ENCODE measurements around the gene VAV3. TPM values are rescaled to one million over a fixed set of nuclear protein-coding genes. Genes with fewer than 3 reads are reported as not detected.

VAV3 gene
- total RNA-seq, 4 donors from 2014 or later = 44.1 to 123 (median 111) TPM

DNA sequence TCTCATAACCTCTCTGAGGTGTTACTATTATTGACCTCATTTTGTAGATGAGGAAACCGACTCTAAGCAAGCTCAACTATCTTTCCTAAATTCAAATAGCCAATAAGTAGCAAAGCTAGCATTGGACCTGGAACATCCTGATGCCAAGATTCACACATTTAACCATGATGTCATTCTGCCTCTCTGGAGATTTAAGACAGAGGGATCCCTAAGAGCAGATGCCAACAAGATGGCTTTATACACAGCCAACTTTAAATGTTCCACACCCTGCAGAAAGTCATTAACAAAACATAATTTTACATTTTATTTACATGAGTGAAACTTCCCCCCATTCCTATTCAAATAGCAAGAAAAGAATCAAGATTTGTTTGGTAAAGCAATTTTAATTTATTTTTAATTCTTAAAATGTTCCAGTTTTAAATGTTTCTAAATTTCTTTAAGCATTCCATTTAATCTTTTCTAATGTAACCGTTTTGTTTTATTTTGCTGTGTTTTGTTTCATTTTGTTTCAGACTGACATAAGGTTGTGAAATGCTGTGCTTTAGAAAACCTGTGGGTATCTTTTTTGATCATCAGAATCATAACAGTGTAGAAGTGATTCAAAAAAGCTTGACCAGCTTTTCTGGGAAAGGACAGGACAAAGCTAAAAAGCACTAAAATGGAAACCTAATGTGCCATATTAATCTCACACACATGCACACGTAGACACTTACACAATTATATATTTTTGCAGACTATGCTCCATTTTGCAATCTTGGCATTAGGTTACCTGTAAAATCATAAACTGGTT, 7.6 kb upstream of the VAV3 start:
- DNase-seq = no peak
- intact Hi-C loops (cut with DNase I; ENCODE audit: low total_unique reads) (no loop called here), in situ Hi-C loops (cut with MboI; ENCODE audit: low pct_ligation_motif_present in 1 of 4, low pct_unique_long_range_greater_than_20kb in 1 of 4, low sequenced_read_pairs in 3 of 4) (no loop called here)
- Histone ChIP-seq H3K27ac (no peak overlapping the region), H3K4me1 (no peaks in the 10 kb centered on the region), H3K9me3 (no peaks in the 10 kb centered on the region), H3K27me3 (no peaks in the 10 kb centered on the region), H3K36me3 (no peaks in the 10 kb centered on the region), H3K4me3 (no peak overlapping the region)
- 46 to 47% methylated on average over 3 of the region's 3 CpGs for WGBS, 2 donors (ENCODE audit: low coverage in 1 of 2)
- TF ChIP-seq POLR2A (IDR thresholded peaks at IDR 0.05) (no peak), EP300 (IDR thresholded peaks at IDR 0.05; ENCODE audit: low read depth) (no peak), POLR2AphosphoS5 (IDR thresholded peaks at IDR 0.05) (no peak)
- TF ChIP-seq, protein P1, sequence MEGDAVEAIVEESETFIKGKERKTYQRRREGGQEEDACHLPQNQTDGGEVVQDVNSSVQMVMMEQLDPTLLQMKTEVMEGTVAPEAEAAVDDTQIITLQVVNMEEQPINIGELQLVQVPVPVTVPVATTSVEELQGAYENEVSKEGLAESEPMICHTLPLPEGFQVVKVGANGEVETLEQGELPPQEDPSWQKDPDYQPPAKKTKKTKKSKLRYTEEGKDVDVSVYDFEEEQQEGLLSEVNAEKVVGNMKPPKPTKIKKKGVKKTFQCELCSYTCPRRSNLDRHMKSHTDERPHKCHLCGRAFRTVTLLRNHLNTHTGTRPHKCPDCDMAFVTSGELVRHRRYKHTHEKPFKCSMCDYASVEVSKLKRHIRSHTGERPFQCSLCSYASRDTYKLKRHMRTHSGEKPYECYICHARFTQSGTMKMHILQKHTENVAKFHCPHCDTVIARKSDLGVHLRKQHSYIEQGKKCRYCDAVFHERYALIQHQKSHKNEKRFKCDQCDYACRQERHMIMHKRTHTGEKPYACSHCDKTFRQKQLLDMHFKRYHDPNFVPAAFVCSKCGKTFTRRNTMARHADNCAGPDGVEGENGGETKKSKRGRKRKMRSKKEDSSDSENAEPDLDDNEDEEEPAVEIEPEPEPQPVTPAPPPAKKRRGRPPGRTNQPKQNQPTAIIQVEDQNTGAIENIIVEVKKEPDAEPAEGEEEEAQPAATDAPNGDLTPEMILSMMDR (IDR thresholded peaks at IDR 0.05) = no peak

DNA sequence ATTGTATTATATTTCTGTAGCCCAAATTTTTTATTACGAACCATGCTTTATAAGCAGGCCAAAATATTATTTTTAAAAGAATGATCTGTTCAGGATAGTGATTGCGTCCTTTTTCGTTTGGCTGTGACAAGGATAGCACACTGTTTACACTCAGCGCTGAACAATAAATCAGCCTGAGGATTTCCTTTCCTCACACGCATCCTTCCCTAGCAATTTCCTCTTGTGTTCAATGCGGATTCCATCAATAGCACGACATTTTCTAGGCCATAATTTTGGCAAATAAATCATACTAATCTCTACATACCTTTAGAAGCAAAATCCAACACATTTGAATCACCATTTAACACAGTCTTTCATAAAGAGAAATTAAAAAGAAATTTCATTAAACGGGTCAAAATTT, 1.6 kb upstream of the VAV3 start:
- no peak for DNase-seq
- intact Hi-C loops (cut with DNase I; ENCODE audit: low total_unique reads) = no loop called here
- TF ChIP-seq EP300 (IDR thresholded peaks at IDR 0.05; ENCODE audit: low read depth) (no peak), POLR2A (IDR thresholded peaks at IDR 0.05) (no peak), POLR2AphosphoS5 (IDR thresholded peaks at IDR 0.05) (no peak)
- TF ChIP-seq, protein P1 (IDR thresholded peaks at IDR 0.05) = no peak
- peaks cover 0 to 14% (median 9%) of the 10 kb centered on the region in 4 donors for H3K4me1 ChIP-seq
- H3K27me3 ChIP-seq = peaks cover 47% of the 10 kb centered on the region
- H3K4me3 ChIP-seq = no peak overlapping the region
- H3K27ac ChIP-seq = no peak overlapping the region
- H3K36me3 ChIP-seq = no peaks in the 10 kb centered on the region
- H3K9me3 ChIP-seq = no peaks in the 10 kb centered on the region
- in situ Hi-C loops (cut with MboI; ENCODE audit: low pct_ligation_motif_present in 1 of 4, low pct_unique_long_range_greater_than_20kb in 1 of 4, low sequenced_read_pairs in 3 of 4) = no loop called here
- WGBS, 2 donors (ENCODE audit: low coverage in 1 of 2) = 87% methylated on average over 8 of the region's 8 CpGs

DNA sequence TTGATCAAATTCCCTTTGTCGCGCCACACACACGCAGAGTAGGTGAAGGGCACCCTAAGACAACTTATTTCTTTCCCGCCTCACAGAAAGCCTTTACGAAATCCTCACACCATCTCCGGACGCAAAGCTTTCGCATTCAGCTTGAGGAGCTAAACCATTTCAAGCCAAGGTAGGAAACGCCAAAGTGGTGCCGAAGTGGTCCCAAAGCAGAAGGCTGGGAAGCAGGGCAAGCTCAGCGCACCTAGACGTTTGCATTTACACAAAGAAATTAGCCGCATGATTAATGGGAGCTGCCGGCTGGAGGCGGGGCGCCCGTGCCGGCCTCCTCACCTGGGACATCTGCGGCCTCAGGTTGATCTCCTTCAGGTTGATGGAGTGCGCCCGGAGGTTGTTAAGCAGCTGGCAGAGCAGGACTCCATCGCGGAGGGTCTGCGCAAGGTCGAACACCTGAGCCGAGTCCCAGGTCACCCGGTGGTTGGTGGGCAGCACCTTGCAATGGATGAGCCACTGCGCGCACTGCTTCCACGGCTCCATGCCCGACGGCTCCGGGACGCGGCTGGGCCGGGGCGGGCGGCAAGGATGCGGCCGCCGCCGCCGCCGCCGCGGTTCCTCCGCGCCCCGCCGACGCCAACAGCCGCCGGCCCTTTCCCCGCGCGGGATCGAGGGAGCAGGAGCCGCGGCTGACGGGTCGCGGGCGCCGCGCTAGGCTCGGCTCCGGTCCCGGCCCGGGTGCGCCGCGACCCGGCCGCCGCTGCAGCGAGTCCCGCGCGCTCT, 457 bp downstream of the VAV3 start:
- in situ Hi-C loops (cut with MboI; ENCODE audit: low pct_ligation_motif_present in 1 of 4, low pct_unique_long_range_greater_than_20kb in 1 of 4, low sequenced_read_pairs in 3 of 4) = no loop called here

More for the DNA sequence above, 457 bp downstream of the VAV3 start:
- Histone ChIP-seq H3K27me3 (peaks cover 47% of the 10 kb centered on the region), H3K27ac (peak overlapping the region; percentile 45 to 65 (median 64)), H3K4me1 (peaks cover 0 to 14% (median 9%) of the 10 kb centered on the region in 4 donors), H3K36me3 (no peaks in the 10 kb centered on the region), H3K9me3 (no peaks in the 10 kb centered on the region), H3K4me3 (peak overlapping the region; percentile 0 to 51 (median 39))
- peak; percentile 18 for DNase-seq
- TF ChIP-seq POLR2AphosphoS5 (IDR thresholded peaks at IDR 0.05) = no peak
- no peak for TF ChIP-seq POLR2A (IDR thresholded peaks at IDR 0.05)
- no peak for TF ChIP-seq EP300 (IDR thresholded peaks at IDR 0.05; ENCODE audit: low read depth)
- TF ChIP-seq, protein P1 (IDR thresholded peaks at IDR 0.05) = no peak
- intact Hi-C loops (cut with DNase I; ENCODE audit: low total_unique reads) = no loop called here
- WGBS, 2 donors (ENCODE audit: low coverage in 1 of 2) = 2 to 5% methylated on average over 7 to 36 of the region's 79 CpGs

All from transverse colon (tissue), 4 donors.